DMS53 treated with DMSO at 0.1 percent for 48 hours (cell line): ENCODE results near the gene CDHR1.

ENCODE experiments used
- DNase-seq: peaks from one replicate; lab custom pipeline; 2025; ENCODE audit not compliant: unreplicated experiment; lab: John Stamatoyannopoulos, UW

The CDHR1 gene

DNA sequence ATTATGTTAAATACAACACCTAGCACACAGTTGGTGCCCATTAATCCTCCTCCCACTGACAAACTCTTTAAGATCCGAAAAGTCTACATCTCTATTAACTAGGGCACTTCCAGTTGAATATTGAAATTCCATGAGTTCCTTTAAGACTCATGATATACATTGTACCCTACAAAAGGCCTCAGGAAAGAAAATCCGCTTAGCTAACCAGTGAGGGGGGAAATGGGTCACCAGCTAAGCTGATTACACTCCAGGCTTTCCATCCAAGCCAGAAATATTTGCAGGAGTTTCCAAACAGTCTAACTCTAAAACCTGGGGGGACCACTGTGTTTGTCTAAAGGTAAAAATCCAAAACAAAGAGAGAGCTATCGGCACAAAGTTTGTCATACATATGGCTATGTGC, 32.3 kb downstream of the CDHR1 start:
- no peak for DNase-seq

DNA sequence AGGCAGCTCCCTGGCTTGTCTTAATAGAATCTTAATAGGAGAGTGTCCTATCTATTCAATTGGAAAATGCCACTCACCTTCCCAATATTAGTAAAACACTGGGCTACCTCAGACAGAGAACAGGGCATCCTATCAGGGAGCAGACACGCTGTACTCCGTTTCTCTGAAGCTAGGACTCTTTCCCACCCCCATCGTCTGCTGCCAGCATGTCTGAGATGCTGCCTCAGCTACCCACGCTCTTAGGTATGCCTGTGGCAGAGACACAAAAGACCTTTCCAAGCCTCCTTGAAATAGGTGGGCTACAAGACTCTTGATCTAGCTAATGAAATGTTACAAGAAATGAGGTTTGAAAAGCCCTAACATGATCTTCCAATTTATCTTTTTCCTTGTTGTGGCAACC, 33.5 kb downstream of the CDHR1 start:
- DNase-seq: no peak

DNA sequence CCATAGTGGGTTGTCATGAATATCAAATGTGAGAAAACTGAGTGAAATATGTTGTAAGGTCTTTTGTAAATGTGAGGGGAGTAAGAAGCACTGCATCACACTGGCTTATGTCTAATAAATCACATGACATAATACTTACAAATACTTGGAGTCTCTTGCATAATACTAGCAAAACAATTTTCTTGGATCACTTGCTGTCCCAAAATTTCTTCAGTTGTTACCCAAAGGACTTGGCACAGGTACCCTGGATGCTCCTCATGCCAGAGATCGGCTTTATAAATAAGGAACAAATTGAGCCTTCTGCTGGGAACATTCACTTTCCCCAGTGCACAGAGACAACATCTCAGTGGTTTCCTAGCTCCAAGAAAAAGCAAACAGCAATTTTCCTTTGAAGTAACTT, 36.0 kb downstream of the CDHR1 start:
- no peak for DNase-seq

DNA sequence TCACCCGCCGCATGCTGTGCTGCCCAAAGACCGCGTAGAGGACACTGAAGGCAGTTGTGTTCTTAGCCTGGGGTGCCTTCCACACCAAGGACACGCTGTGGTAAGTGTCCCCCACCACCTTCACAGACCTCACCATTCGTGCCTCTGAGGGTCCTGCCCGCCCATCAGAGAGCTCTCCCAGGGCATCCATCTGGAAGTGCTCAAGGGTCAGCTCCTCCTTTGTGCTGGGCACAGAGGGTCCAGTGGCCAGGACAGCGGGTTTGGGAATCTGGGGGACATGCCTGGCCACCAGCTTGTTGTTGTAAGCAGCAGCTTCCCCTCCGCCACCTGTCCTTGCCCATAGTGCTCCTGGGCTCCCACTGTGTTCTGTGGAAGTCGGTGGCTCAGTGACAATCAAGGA, 38.0 kb downstream of the CDHR1 start:
- DNase-seq: no peak

DNA sequence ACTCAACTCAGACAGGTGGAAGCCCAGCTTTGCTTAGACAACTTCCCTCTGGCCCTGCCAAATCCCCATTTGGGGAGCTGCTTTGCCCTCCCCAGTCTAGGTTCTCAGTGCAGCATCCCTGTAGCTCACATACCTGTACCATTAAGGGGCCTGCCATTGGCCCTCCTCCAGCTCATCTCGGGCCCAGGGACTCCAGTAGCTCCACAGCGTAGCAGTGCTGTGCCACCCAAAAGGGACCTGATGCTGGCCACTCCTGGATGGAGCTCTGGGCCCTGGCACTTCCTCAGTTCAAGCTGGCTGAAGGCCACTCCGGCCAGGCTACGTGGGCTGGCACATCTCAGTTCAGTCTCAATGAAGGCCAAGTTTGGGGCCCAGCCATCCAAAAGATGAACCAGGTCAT, 39.6 kb downstream of the CDHR1 start:
- no peak for DNase-seq

DNA sequence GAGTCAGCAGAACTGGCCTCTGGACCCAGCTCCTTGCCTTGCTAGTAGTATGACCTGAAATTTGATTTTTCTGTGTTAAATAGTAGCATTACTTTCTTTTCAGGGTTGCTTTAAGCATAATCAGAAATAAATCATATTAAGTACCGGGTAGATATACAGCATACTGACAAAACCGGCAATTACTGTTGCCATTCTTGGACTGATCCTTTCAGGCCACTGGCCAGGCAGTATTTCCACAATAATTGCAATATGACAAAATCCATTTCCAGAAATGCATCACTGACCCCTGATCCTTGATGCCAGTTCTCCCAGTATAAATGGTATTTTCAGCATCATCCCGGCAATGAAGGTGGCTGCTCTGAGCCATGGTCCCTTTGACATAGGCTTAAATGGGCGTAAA, 40.1 kb downstream of the CDHR1 start:
- no peak for DNase-seq

DNA sequence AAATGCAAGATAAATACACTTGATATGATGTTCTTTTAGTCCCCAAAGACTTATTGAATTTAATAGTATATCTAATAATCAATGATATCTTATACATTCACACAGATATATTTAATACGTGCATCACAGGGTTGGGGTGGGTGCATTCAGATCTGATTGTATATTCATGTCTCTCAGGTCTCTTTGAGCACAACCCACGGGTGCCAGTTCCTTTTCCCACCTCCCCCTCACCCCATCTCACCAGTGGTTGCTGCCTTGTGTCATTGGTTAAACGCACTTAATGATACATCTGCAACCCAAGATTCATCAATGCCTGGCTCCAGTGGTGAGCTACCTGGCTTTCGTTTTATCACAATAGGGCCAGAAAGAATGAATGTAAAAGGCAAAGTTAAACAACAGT, 40.8 kb downstream of the CDHR1 start:
- DNase-seq: no peak

DNA sequence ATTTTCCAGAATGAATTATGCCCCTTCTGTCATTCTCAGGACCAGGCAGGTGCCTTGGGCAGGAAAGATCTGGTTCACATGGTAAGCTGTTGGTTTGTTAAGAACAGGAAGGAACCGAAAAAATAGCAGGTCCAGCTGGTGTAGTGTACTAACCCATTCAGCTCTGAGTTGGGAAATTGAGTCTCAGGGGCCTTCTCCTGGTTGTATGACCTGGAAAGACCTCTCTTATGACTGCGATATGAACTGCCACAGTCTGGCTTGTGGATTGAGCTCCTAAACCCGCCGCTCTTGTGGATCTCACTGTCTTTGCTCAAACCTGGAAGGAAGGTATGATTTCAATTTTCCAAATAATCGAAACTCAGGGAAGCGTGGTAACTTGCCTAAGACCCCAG, 42.5 kb downstream of the CDHR1 start:
- no peak for DNase-seq

DNA sequence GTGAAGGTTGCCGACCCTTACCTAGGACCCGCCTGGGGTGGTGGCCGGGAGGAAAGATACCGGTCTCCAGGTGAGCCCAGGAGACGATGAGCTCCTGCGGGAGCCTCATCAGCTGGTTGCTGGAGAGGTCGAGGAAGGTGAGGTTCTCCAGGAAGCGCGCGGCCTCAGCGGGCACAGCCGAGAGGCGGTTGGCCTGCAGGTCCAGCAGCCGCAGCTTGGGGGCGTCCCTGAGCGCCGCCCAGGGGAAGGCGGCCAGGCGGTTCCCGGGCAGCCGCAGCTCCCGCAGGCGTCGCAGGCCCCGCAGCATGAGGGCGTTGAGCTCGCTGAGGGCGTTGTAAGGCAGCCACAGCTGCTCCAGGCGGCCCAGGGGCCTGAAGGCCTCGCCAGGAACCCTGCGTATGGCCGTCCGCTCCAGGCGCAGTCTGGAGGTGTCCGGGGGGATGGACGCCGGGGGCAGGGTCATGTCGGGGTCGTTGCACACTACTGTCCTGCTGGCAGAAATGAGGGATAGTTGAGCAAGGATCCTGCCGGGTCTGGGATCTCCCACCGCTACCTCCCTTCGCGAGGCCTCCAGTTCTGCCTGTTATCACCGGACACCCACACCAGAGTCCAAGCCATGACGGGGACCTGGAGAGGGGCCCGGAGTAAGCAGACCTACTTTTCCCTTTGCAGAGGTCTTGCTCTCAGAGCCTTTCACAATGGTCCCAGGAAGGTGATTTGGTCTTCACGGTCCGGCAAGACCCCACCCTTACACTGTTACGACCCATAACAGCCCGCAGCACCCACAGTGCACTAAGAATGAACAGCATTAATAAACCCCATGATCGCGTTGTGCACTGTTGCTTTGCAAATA, 43.1 kb downstream of the CDHR1 start:
- no peak for DNase-seq

DNA sequence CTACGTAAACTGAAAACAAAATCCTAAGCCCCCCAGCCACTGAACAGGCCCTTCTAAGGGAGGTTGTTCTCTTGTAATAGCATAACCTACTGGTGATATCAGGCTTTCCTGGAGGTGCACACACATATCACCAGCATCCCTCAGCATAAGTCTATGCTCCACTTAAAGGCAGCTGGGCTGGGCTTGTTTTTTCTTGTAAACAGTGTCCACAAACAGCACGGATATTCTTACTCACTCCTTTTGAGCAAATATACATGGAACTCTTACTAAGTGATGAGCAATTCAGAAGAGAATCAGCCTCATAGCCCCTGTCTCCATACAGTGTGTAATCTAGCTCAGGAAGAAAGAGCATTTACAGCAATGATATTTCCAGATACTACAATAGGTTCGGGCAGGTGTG, 44.6 kb downstream of the CDHR1 start:
- DNase-seq: peak; percentile 3

DNA sequence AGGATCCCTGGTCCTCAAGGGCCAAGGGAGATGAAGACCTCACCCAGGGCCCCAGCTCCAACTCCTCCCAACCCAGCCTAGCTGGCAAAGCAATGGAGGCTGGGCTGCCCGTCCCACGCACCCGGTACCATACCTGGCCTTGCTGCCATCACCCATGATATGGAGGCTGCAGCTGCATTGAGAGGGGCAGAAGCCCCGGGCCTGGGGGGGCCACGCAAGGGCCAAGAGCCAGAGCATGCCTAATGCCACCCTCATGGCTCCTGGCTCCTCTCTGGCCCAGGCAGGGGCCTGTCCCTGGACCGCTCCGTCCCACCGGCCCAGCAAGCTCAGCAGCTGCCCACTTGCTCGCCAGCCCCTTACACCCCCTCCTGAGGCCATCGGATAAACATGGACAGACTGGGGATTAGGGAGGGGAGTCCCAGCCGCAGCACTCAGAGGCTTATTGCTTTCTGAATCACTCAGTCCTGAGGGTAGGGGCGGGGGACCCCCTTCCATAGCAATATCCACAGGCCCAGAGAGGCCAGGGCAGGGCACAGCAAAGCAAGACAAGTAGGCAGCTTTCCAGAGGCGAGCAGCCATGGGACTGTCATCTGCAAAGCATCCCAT, 47.0 kb downstream of the CDHR1 start, which contains the start of gene LRIT1:
Gene LRIT1 (minus strand): TSS at position 362 of the 606 bp plus-strand sequence. CDS start 107 bp downstream, at position 255.
- no peak for DNase-seq

DNA sequence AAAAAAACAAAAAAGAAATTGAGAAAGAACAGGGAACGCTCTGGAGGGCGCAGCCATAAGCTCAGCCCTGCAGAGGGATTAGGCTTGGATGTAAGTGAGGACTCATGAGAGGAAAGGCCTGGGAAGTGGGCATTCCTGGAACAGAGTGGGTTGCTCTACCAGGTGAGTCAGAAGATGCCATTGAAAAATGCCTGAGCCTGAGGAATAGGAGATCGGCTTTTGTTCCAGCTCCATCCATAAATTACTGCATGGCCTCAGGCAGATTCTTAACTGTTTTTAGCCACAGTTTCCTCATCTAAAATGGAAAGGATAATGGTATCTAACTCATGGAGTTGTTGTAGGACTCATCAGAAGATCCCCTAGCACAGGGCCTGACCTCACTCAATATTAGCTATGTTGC, 49.4 kb downstream of the CDHR1 start:
- DNase-seq: no peak

DNA sequence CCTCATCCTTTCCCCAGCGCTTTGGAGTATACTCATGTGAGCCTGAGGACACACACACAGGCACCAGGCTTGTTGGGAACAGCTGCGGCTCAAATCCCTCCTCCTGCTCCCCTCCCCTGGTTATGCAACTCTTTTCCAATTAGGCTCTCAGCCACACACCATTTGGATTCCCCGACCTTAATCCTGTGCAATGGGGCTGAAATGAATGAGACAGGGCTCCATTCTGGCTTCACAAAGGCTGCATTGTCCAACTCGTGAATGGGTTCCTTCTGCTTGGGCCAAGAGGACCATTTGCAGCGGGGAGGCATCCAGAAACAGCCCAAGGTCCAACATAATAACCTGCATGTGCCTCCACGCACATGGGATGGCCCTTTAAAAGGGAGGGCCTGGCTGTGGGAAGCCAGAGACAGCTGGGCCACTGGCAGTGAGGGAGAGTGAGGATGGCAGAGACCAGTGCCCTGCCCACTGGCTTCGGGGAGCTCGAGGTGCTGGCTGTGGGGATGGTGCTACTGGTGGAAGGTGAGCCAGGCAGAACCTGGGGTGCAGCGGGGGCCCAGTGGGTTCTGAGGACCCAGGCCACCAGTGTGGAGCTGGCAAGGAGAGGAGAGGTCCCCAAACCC, 50.4 kb downstream of the CDHR1 start, which contains the start of gene RGR:
Gene RGR (plus strand): TSS at position 403 of the 620 bp plus-strand sequence. CDS start 38 bp downstream, at position 441.
- DNase-seq: no peak

DNA sequence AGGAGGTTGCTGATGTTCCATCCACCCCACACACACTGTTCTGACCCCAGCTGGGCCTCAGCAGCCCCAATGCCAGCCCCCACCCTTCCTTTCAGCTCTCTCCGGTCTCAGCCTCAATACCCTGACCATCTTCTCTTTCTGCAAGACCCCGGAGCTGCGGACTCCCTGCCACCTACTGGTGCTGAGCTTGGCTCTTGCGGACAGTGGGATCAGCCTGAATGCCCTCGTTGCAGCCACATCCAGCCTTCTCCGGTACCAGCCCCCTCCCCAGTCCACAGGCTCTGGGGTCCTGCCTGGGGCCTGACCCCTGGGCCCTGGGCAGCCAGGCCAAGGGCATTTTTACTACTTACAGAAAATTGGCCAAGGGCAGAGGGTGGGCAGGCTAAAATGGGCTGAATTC, 53.2 kb downstream of the CDHR1 start:
- no peak for DNase-seq

DNA sequence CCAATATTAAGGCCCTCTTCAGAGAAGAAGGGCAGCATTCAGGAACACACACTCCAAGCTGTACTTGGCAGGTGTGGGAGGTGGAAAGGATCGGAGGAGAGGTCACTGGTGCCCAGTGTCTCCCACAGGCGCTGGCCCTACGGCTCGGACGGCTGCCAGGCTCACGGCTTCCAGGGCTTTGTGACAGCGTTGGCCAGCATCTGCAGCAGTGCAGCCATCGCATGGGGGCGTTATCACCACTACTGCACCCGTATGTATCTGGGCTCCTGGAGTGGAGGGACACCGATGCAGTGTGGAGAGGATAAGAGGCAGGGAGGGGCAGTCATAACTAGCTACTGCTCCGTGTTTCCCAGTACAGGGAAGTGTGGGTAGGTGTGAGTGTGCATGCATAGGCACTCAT, 54.5 kb downstream of the CDHR1 start:
- DNase-seq: no peak

DNA sequence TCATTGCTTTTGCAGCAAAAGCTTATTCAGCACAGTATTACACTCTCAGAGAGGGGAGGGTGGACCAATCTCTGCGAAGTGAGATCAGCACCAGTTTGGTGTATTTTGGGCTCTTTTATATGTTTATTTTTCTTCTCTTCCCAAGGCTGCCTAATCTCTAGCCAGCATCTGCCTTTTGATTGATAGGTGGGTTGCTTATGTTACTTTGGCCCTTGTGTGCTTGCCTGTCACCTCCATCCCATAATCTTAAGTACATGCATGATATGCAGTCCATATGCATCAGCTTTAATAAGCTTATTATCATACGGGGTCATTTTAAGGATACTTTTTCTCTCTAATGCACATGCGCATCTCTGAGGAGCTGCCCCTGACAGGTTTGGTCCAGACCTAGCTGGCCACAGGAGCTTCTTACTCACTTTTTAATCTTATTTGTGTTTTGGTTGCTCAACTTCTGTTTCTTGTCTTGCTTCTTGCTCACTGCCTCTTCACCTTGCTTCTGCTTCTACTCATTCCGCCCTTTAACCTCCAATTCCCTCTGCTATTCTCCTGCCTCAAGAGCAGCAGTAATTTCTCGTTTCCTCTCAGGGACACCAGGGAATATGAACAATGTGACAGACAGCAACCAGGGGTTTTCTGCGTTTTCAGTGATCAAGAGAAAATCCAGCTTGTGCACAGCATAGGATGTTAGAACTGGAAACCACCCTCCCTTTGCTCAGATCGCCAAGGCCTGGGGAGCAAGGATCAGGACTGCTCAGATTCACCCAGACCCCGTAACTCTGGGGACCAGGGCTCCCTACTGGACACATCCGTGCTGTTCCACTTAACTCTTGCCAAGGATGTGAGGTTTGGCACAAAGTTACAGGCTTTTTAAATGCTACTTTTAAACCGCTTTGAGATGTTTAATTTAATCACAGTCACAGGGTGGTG, 60.5 kb downstream of the CDHR1 start:
- DNase-seq: no peak

DNA sequence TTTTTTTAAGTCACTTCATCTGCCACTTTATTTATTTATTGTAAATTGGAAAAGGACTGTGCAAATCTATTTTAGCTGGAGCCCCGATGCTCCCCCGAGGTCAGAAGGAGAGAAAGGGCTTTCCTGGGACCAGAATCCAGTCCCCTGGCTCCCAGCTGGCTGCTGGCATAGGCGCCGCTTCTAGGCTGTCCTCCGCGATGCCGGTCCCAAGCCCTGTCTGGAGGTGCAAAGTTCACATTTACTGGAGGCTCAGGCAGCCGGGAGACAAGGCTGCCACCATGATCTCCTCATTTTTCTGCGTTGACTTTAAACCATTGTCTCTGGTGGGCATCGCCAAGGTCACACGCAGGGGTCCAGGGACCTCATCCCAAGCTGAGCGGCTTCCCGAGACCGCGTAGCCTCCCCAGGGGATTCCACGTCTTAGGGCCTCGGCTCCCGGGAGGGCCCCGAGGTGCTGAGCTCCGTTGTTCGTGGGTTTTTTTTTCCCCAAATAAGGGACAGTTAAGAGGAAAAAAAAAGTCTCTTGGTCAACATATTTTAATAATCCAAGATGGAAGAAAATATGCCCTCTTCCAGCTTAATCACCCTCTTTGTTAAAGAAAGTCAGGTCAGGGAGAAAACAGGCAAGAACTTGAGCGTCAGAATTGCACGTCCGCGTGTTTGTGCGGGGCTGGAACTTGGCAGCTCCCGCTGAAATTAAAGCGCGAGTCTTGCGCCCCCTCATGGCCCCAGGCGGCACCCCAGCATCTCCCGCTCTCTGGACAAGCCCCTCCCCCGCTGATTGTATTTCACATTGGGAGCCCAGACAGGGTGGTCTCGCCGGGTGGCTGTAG, 62.4 kb downstream of the CDHR1 start:
- peak; percentile 35 for DNase-seq

DNA sequence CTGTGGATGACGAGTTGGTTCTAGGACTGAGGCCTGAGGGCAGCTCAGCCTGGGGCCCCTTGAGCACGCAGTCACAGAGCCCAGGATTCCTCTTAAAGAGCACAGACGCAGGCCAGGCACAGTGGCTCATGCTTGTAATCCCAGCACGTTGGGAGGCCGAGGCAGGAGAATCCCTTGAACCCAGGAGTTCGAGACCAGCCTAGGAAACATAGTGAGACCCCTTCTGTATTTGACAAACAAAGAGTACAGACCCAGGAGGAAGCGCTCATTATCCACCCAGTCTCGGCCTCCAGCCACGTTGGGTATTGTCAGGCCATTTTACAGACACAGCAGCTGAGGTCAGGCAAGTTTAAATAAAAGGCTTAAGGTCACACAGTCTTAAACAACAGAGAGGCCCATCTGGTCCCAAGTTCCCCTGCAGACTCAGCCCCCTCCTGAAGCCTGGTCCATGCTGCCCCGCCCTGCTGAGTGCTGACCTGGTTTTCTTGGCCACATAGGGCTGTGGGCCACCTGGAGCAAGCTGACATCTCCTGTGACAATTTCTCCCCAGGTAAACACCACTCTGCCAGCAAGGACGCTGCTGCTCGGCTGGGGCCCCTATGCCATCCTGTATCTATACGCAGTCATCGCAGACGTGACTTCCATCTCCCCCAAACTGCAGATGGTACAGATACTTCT, 63.1 kb downstream of the CDHR1 start:
- DNase-seq: no peak

DNA sequence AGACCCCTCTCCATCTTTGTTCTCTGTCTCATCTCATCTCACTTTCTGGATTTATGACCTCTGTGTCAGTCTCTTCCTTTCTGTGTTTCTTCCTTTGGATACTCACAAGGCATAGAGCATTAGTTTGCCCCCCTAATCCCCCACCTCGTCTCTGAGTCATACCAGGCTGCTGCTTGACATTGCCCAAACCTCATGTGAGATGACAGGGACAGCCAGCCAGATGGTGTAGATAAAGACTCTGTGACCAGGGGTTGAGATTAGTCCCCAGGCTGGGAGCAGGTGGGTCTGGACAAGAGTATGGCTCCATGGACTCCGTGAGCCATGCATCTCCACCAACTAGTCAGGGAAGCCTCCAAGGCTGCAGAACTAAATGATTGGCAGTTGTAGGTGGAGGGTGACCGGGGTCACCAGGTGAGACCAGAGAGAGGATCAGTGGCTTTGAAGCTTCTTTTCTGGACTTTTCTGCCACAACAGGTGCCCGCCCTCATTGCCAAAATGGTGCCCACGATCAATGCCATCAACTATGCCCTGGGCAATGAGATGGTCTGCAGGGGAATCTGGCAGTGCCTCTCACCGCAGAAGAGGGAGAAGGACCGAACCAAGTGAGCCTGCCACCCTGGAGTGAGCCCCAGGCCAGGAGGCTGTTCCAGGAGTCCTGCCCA, 63.8 kb downstream of the CDHR1 start:
- DNase-seq: no peak
